Smooth muscle cell (in vitro differentiated cells): ENCODE results near the gene SERPINE2. TPM values are rescaled to one million over a fixed set of nuclear protein-coding genes. Genes with fewer than 3 reads are reported as not detected.
"Not testable (repeated sequence)": the region's sequence is repeated elsewhere in the genome, so short reads cannot be mapped to it uniquely, and the experiment has no call there.

Source experiments
- DNase-seq: peaks from one replicate; lab custom pipeline; 2025; ENCODE audit not compliant: unreplicated experiment; lab: John Stamatoyannopoulos, UW
- H2AFZ ChIP-seq: fragments of 200-600 bp; sonication (generic); 2 replicates; pipeline ENCODE4 v1.6.0; 2016; ENCODE audit warnings: antibody characterized with exemption, low read depth, mild to moderate bottlenecking
- H3F3A ChIP-seq: fragments of 200-600 bp; sonication (generic); 2 replicates; pipeline ENCODE4 v1.6.0; 2017; ENCODE audit warnings: antibody characterized with exemption, low read depth
- H3K27ac ChIP-seq: fragments of 200-600 bp; sonication (generic); 2 replicates; pipeline ENCODE4 v1.5.1; 2016; ENCODE audit warnings: low read depth, mild to moderate bottlenecking
- H3K27me3 ChIP-seq: fragments of 200-600 bp; sonication (generic); 2 replicates; pipeline ENCODE4 v1.6.1; 2016; ENCODE audit warnings: low read depth, mild to moderate bottlenecking
- H3K36me3 ChIP-seq: fragments of 200-600 bp; sonication (generic); 2 replicates; pipeline ENCODE4 v1.5.1; 2016; ENCODE audit warnings: low read depth
- H3K4me1 ChIP-seq: fragments of 200-600 bp; sonication (generic); 2 replicates; pipeline ENCODE4 v1.5.1; 2016; ENCODE audit warnings: low read depth
- H3K4me2 ChIP-seq: fragments of 200-600 bp; sonication (generic); 2 replicates; pipeline ENCODE4 v1.6.0; 2016; ENCODE audit warnings: mild to moderate bottlenecking
- H3K4me3 ChIP-seq: fragments of 200-600 bp; sonication (generic); 2 replicates; pipeline ENCODE4 v1.5.1; 2016; ENCODE audit warnings: mild to moderate bottlenecking
- H3K79me2 ChIP-seq: fragments of 200-600 bp; sonication (generic); 2 replicates; pipeline ENCODE4 v1.6.0; 2016; ENCODE audit warnings: low read depth, mild to moderate bottlenecking
- H3K9ac ChIP-seq: fragments of 200-600 bp; sonication (generic); 2 replicates; pipeline ENCODE4 v1.6.0; 2016; ENCODE audit warnings: low read depth
- H3K9me3 ChIP-seq: fragments of 200-600 bp; sonication (generic); replicated peaks from 2 replicates; pipeline ENCODE4 v1.5.1; 2016; ENCODE audit warnings: low read depth
- H4K20me1 ChIP-seq: fragments of 200-600 bp; sonication (generic); 2 replicates; pipeline ENCODE4 v1.6.0; 2016; ENCODE audit warnings: low read depth
- WGBS: methylation state at CpG from one replicate; pipeline ENCODE4 v1.1.7; 2016; ENCODE audit warnings: low lambda C conversion rate; 5-methylcytosine and 5-hydroxymethylcytosine counted together
- polyA plus RNA-seq: library from polyadenylated mRNA; unstranded; fragments of >200 nt; fragmentation: Nextera tagmentation; extraction: Ambion mirVana; gene quantifications from 2 replicates; pipeline ENCODE4 v1.2.1, GENCODE V29; 2016
- total RNA-seq: library from RNA; depleted of rRNA; stranded (reverse); fragments of >200 nt; gene quantifications from 2 replicates; pipeline ENCODE4 v1.2.3, GENCODE V29; 2014
- TF ChIP-seq, protein P1 (sequence below): fragments of 200-600 bp; sonication (generic); IDR thresholded peaks from 2 replicates; pipeline ENCODE4 v1.5.1; 2017; ENCODE audit warnings: borderline replicate concordance, mild to moderate bottlenecking, antibody characterized with exemption; ENCODE audit not compliant: insufficient read depth, poor library complexity, severe bottlenecking

The SERPINE2 gene
- total and polyA plus RNA-seq, 2 experiments from 2014 or later: 2,183 to 3,094 TPM

DNA sequence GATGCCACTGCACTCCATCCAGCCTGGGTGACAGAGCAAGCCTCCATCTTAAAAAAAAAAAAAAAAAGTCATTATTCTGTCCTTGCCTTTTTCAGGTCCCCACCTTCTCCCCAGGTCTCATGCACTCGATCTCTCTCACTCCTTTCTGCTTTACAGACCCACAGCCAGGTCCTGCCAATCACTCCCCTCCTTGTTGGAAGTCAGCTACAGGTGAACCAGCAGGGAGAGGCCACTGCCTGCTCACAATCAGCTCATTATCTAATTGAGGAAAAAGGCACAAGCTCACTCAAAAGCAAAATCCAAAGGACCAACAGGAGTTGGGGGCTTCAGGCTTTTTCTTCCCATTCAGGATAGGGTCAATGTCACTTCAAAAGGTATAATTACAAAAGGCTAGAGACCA lies 96.0 kb downstream of the SERPINE2 start:
- Histone ChIP-seq H3K4me1 (peaks cover 18% of the 10 kb centered on the region), H3K36me3 (no peaks in the 10 kb centered on the region), H3K9ac (no peak overlapping the region), H3F3A (peaks cover 3% of the 10 kb centered on the region), H3K4me2 (peak overlapping the region; percentile 97), H3K27me3 (no peaks in the 10 kb centered on the region), H3K9me3 (no peaks in the 10 kb centered on the region), H4K20me1 (peaks cover 46% of the 10 kb centered on the region), H3K4me3 (peak overlapping the region; percentile 84), H2AFZ (no peak overlapping the region), H3K27ac (peak overlapping the region; percentile 83), H3K79me2 (peaks cover 59% of the 10 kb centered on the region)
- TF ChIP-seq, protein P1, sequence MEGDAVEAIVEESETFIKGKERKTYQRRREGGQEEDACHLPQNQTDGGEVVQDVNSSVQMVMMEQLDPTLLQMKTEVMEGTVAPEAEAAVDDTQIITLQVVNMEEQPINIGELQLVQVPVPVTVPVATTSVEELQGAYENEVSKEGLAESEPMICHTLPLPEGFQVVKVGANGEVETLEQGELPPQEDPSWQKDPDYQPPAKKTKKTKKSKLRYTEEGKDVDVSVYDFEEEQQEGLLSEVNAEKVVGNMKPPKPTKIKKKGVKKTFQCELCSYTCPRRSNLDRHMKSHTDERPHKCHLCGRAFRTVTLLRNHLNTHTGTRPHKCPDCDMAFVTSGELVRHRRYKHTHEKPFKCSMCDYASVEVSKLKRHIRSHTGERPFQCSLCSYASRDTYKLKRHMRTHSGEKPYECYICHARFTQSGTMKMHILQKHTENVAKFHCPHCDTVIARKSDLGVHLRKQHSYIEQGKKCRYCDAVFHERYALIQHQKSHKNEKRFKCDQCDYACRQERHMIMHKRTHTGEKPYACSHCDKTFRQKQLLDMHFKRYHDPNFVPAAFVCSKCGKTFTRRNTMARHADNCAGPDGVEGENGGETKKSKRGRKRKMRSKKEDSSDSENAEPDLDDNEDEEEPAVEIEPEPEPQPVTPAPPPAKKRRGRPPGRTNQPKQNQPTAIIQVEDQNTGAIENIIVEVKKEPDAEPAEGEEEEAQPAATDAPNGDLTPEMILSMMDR: no peak
- no peak for DNase-seq
- WGBS: 100% methylated on average over 1 of the region's 1 CpG

DNA sequence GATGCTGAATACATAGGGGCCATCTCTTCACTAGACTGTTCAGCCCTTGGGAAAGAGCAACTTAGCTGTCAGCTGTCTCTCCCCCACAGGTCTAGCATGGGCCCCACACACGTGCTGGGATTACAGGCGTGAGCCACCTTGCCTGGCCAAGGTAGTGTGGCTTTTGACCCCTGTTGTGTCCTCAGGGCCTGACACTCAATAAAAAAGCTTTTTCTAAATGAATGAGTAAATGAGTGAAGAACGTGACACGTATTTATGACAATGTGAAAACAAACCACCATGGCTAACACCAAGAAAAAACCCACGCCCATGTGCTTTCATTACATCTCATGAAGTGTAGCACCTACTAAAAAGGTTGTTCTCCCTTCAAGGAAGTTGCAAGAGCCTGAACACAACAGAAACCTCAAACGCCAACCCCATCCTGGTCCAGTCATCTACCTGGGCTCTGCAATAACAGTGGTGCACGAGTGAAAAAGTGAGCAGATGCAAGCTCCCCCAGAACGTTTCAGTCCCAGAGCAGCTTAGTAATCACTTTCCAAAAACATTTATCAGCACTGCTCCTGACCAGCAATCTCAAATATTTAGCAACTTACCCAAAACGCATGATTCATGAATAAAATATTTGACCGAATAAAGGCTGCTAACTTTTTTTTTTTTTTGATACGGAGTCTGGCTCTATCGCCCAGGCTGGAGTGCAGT lies 97.4 kb downstream of the SERPINE2 start:
- peak overlapping the region; percentile 20 for H3K27ac ChIP-seq
- peaks cover 24% of the 10 kb centered on the region for H3K4me1 ChIP-seq
- no peak for DNase-seq
- H3K9ac ChIP-seq: no peak overlapping the region
- no peak overlapping the region for H2AFZ ChIP-seq
- TF ChIP-seq, protein P1: no peak
- no peaks in the 10 kb centered on the region for H3K36me3 ChIP-seq
- peaks cover 73% of the 10 kb centered on the region for H3K79me2 ChIP-seq
- H3F3A ChIP-seq: peaks cover 3% of the 10 kb centered on the region
- no peak overlapping the region for H3K4me3 ChIP-seq
- peak overlapping the region; percentile 49 for H3K4me2 ChIP-seq
- no peaks in the 10 kb centered on the region for H3K27me3 ChIP-seq
- no peaks in the 10 kb centered on the region for H3K9me3 ChIP-seq
- peaks cover 60% of the 10 kb centered on the region for H4K20me1 ChIP-seq
- 59% methylated on average over 12 of the region's 12 CpGs for WGBS

DNA sequence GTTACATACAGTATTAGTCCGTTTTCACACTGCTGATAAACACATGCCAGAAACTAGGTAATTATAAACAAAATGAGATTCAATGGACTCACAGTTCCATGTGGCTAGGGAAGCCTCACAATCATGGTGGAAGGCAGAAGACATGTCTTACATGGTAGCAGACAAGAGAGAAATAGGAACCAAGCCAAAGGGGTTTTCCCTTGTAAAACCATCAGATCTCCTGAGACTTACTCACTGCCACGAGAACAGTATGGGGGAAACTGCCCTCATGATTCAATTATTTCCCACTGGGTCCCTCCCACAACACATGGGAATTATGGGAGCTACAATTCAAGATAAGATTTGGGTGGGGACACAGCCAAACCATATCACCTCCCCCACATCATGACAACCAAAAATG lies 99.6 kb downstream of the SERPINE2 start:
- H3F3A ChIP-seq, H3K4me2 ChIP-seq, DNase-seq, H3K9ac ChIP-seq, H3K9me3 ChIP-seq, H3K27ac ChIP-seq, H3K27me3 ChIP-seq, H3K4me3 ChIP-seq, H3K36me3 ChIP-seq, H2AFZ ChIP-seq: not testable (repeated sequence)
- Histone ChIP-seq H3K4me1 (peaks cover 28% of the 10 kb centered on the region), H3K79me2 (peaks cover 87% of the 10 kb centered on the region), H4K20me1 (peaks cover 83% of the 10 kb centered on the region)
- 67% methylated on average over 2 of the region's 2 CpGs for WGBS

DNA sequence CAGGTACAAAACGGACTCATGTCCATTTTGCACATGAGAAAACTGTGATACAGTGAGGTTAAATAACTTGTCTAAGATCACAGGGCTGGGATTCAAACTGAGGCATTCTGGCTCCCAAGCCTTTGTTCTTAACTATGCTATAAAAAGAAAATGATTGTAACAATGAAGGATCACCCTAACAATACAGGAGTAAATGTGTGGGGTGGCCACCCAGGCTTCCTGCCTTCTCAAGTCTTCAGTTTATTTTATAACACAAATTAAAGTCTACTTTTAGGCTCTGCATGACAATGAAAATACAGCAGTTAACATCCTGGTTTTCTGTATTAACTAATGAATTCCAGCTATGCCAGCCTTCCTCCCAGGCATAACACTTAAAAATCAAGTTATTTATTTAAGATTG lies 101.6 kb downstream of the SERPINE2 start:
- Histone ChIP-seq H3K27ac (no peak overlapping the region), H3K4me1 (peaks cover 21% of the 10 kb centered on the region)
- 3% methylated on average over 1 of the region's 1 CpG for WGBS

More for the DNA sequence above, 101.6 kb downstream of the SERPINE2 start:
- H4K20me1 ChIP-seq: peaks cover 89% of the 10 kb centered on the region
- no peak overlapping the region for H2AFZ ChIP-seq
- TF ChIP-seq, protein P1: no peak
- no peaks in the 10 kb centered on the region for H3K27me3 ChIP-seq
- H3K4me3 ChIP-seq: no peak overlapping the region
- H3K9ac ChIP-seq: no peak overlapping the region
- no peaks in the 10 kb centered on the region for H3K36me3 ChIP-seq
- DNase-seq: no peak
- no peaks in the 10 kb centered on the region for H3F3A ChIP-seq
- H3K4me2 ChIP-seq: peak overlapping the region; percentile 39
- peaks cover 98% of the 10 kb centered on the region for H3K79me2 ChIP-seq
- H3K9me3 ChIP-seq: no peaks in the 10 kb centered on the region
